Loucy (cell line): ENCODE data around the gene C9orf78.

ENCODE experiments used
- H2AFZ ChIP-seq: fragments of 200-600 bp; sonication (generic); 2 replicates; pipeline ENCODE4 v1.6.0; 2016; ENCODE audit warnings: antibody characterized with exemption, mild to moderate bottlenecking, low read length, moderate library complexity
- H3F3A ChIP-seq: fragments of 200-600 bp; 2 replicates; pipeline ENCODE4 v1.6.0; 2016; ENCODE audit warnings: antibody characterized with exemption, low read depth, mild to moderate bottlenecking
- H3K27me3 ChIP-seq: fragments of 200-600 bp; sonication (generic); 2 replicates; pipeline ENCODE4 v1.6.1; 2014; ENCODE audit warnings: low read length, mild to moderate bottlenecking; ENCODE audit not compliant: insufficient read depth, poor library complexity, severe bottlenecking
- H3K36me3 ChIP-seq: fragments of 200-600 bp; sonication (generic); 2 replicates; pipeline ENCODE4 v1.6.1; 2016; ENCODE audit warnings: low read length; ENCODE audit not compliant: insufficient read depth
- H3K4me1 ChIP-seq: fragments of 200-600 bp; sonication (generic); 2 replicates; pipeline ENCODE4 v1.5.1; 2014; ENCODE audit warnings: low read length, mild to moderate bottlenecking; ENCODE audit not compliant: insufficient read depth, poor library complexity, severe bottlenecking
- H3K4me2 ChIP-seq: fragments of 200-600 bp; sonication (generic); 2 replicates; pipeline ENCODE4 v1.6.0; 2014; ENCODE audit warnings: antibody characterized with exemption, low read length, low read depth, mild to moderate bottlenecking; ENCODE audit not compliant: poor library complexity, severe bottlenecking
- H3K4me3 ChIP-seq: fragments of 200-600 bp; sonication (generic); 2 replicates; pipeline ENCODE4 v1.5.1; 2014; ENCODE audit warnings: low read length, mild to moderate bottlenecking, mixed read lengths; ENCODE audit not compliant: poor library complexity, severe bottlenecking
- H3K79me2 ChIP-seq: fragments of 200-600 bp; sonication (generic); 2 replicates; pipeline ENCODE4 v1.6.1; 2014; ENCODE audit warnings: low read length; ENCODE audit not compliant: insufficient read depth
- H3K9ac ChIP-seq: fragments of 200-600 bp; sonication (generic); 2 replicates; pipeline ENCODE4 v1.6.0; 2014; ENCODE audit warnings: mild to moderate bottlenecking, low read depth, low read length, moderate library complexity; ENCODE audit not compliant: poor library complexity, severe bottlenecking
- H3K9me2 ChIP-seq: fragments of 200-600 bp; sonication (generic); replicated peaks from 2 replicates; pipeline ENCODE4 v1.6.1; 2016; ENCODE audit warnings: low read depth, low read length, mixed read lengths
- H3K9me3 ChIP-seq: fragments of 200-600 bp; sonication (generic); 2 replicates; pipeline ENCODE4 v1.6.1; 2014; ENCODE audit warnings: mild to moderate bottlenecking, antibody characterized with exemption, low read length, low read depth; ENCODE audit not compliant: insufficient read depth
- H4K20me1 ChIP-seq: fragments of 200-600 bp; sonication (generic); 2 replicates; pipeline ENCODE4 v1.6.0; 2014; ENCODE audit warnings: antibody characterized with exemption, low read length, mild to moderate bottlenecking; ENCODE audit not compliant: insufficient read depth, poor library complexity, severe bottlenecking
- CTCF ChIP-seq: fragments of 200-600 bp; sonication (generic); conservative IDR thresholded peaks from 2 replicates; pipeline ENCODE4 v1.5.1; 2014; ENCODE audit warnings: mild to moderate bottlenecking, antibody characterized with exemption, low read length
- EZH2phosphoT487 ChIP-seq: fragments of 200-600 bp; IDR thresholded peaks from 2 replicates; pipeline ENCODE4 v1.6.1; 2018; ENCODE audit warnings: antibody characterized with exemption, mild to moderate bottlenecking, moderate library complexity, borderline replicate concordance

The C9orf78 gene

GRCh38 chr9:129778469-129778868 lies 56.6 kb downstream of the C9orf78 start:
- no peak overlapping the region for H3K4me3 ChIP-seq
- no peaks in the 10 kb centered on the region for H3K9me2 ChIP-seq
- TF ChIP-seq EZH2phosphoT487 (no peak), CTCF (no peak)
- H3K9ac ChIP-seq = no peak overlapping the region
- H3K36me3 ChIP-seq = no peaks in the 10 kb centered on the region
- no peaks in the 10 kb centered on the region for H3F3A ChIP-seq
- no peaks in the 10 kb centered on the region for H3K9me3 ChIP-seq
- H3K27me3 ChIP-seq = no peaks in the 10 kb centered on the region
- no peaks in the 10 kb centered on the region for H3K79me2 ChIP-seq
- H3K4me1 ChIP-seq = peaks cover 11% of the 10 kb centered on the region
- no peak overlapping the region for H2AFZ ChIP-seq
- H3K4me2 ChIP-seq = no peak overlapping the region
- H4K20me1 ChIP-seq = no peaks in the 10 kb centered on the region

- no peaks in the 10 kb centered on the region for H3K36me3 ChIP-seq
- H3K9ac ChIP-seq = no peak overlapping the region
- H3K4me3 ChIP-seq = peak overlapping the region; percentile 1
- H2AFZ ChIP-seq = no peak overlapping the region
- peaks cover 11% of the 10 kb centered on the region for H3K4me1 ChIP-seq
- no peaks in the 10 kb centered on the region for H4K20me1 ChIP-seq
- no peaks in the 10 kb centered on the region for H3K79me2 ChIP-seq
- no peaks in the 10 kb centered on the region for H3K9me3 ChIP-seq
- TF ChIP-seq CTCF (no peak), EZH2phosphoT487 (no peak)
- H3K4me2 ChIP-seq = peak overlapping the region; percentile 70
- no peaks in the 10 kb centered on the region for H3K27me3 ChIP-seq
- H3K9me2 ChIP-seq = no peaks in the 10 kb centered on the region
- H3F3A ChIP-seq = no peaks in the 10 kb centered on the region
Measured at GRCh38 chr9:129777769-129778130, 57.3 kb downstream of the C9orf78 start.
